CD8-positive, alpha-beta memory T cell (primary cell): ENCODE data around the gene AOAH. TPM values are rescaled to one million over a fixed set of nuclear protein-coding genes. Genes with fewer than 3 reads are reported as not detected.
A peak's percentile ranks its signal among the peaks of the same experiment; 100 is the strongest.
"Not testable (repeated sequence)": the region's sequence is repeated elsewhere in the genome, so short reads cannot be mapped to it uniquely, and the experiment has no call there.

Experiments
- CTCF ChIA-PET: fragments of 350-600 bp; sonication (Branson Sonifier 250); formaldehyde crosslinking; loops from one replicate; lab custom pipeline; 2021; ENCODE audit warnings: antibody characterized with exemption; lab: Charles Lee
- POLR2A ChIA-PET: fragments of 350-600 bp; sonication (Branson Sonifier 250); formaldehyde crosslinking; loops from one replicate; lab custom pipeline; 2021; ENCODE audit warnings: antibody characterized with exemption; lab: Charles Lee
- DNase-seq, 5 donors: peaks; one replicate each; pipeline versions ENCODE4 v3.0.0 to v3.0.0-alpha.2; 2020 to 2022; ENCODE audit warnings: mixed read lengths in 1 of 5
- H3K27ac ChIP-seq: one replicate; pipeline ENCODE4 v1.7.0; 2013; ENCODE audit warnings: low read depth, mild to moderate bottlenecking, low read length, moderate library complexity
- H3K27me3 ChIP-seq: 2 replicates; pipeline ENCODE4 v1.7.0; 2013; ENCODE audit warnings: low read length, mild to moderate bottlenecking; ENCODE audit not compliant: insufficient read depth, poor library complexity, severe bottlenecking
- H3K36me3 ChIP-seq: 2 replicates; pipeline ENCODE4 v1.7.0; 2013; ENCODE audit warnings: mild to moderate bottlenecking, low read length, moderate library complexity; ENCODE audit not compliant: insufficient read depth
- H3K4me1 ChIP-seq: 2 replicates; pipeline ENCODE4 v1.7.0; 2013; ENCODE audit warnings: mild to moderate bottlenecking, low read length, moderate library complexity; ENCODE audit not compliant: insufficient read depth
- H3K4me3 ChIP-seq: 2 replicates; pipeline ENCODE4 v1.7.0; 2013; ENCODE audit warnings: mild to moderate bottlenecking, low read length
- H3K9me3 ChIP-seq: 2 replicates; pipeline ENCODE4 v1.7.0; 2013; ENCODE audit warnings: mild to moderate bottlenecking, low read length
- H3K27ac Mint-ChIP-seq, 8 donors: one replicate each; pipeline ENCODE4 v1.8.0; 2020 to 2021; ENCODE audit warnings: mixed read lengths in 8 of 8, mild to moderate bottlenecking in 6 of 8, inconsistent platforms in 3 of 8, moderate library complexity in 3 of 8
- H3K27me3 Mint-ChIP-seq, 2 donors: one replicate each; pipeline ENCODE4 v1.8.0; 2020 to 2021; ENCODE audit warnings: mixed read lengths in 2 of 2, mild to moderate bottlenecking in 1 of 2, moderate library complexity in 1 of 2
- H3K36me3 Mint-ChIP-seq, 3 donors: one replicate each; pipeline ENCODE4 v1.8.0; 2020 to 2021; ENCODE audit warnings: mixed read lengths in 3 of 3, inconsistent platforms in 1 of 3, mild to moderate bottlenecking in 1 of 3
- H3K4me1 Mint-ChIP-seq, 3 donors: one replicate each; pipeline ENCODE4 v1.8.0; 2020 to 2021; ENCODE audit warnings: mixed read lengths in 3 of 3, inconsistent platforms in 1 of 3, mild to moderate bottlenecking in 1 of 3
- H3K4me3 Mint-ChIP-seq, 7 donors: one replicate each; pipeline ENCODE4 v1.8.0; 2020 to 2021; ENCODE audit warnings: mixed read lengths in 7 of 7, mild to moderate bottlenecking in 6 of 7, moderate library complexity in 4 of 7, inconsistent platforms in 2 of 7
- H3K9me3 Mint-ChIP-seq, 5 donors: one replicate each; pipeline ENCODE4 v1.8.0; 2020 to 2022; ENCODE audit warnings: mixed read lengths in 5 of 5, mild to moderate bottlenecking in 3 of 5, moderate library complexity in 2 of 5, inconsistent platforms in 1 of 5
- polyA plus RNA-seq: library from polyadenylated mRNA; unstranded; fragments of 300-500 nt; fragmentation: Illumina TruSeq; gene quantifications from one replicate; pipeline ENCODE4 v1.2.3, GENCODE V29; 2021
- total RNA-seq, 2 experiments: library from RNA; stranded (reverse); gene quantifications; one replicate each; pipeline ENCODE4 v1.2.3, GENCODE V29; 2021

AOAH gene
- total and polyA plus RNA-seq, 3 experiments from 2014 or later = 25.0 to 59.2 (median 26.4) TPM

GRCh38 chr7:36483853-36484252 lies 240.4 kb downstream of the AOAH start:
- peaks cover 0 to 13% (median 5%) of the 10 kb centered on the region in 3 donors for H3K4me1 Mint-ChIP-seq
- H3K36me3 ChIP-seq, POLR2A ChIA-PET, H3K4me3 Mint-ChIP-seq, H3K9me3 ChIP-seq, H3K27me3 Mint-ChIP-seq, H3K4me3 ChIP-seq, H3K9me3 Mint-ChIP-seq, DNase-seq, H3K27ac ChIP-seq, H3K4me1 ChIP-seq, H3K27ac Mint-ChIP-seq, H3K27me3 ChIP-seq: not testable (repeated sequence)
- CTCF ChIA-PET = interaction anchor here (1.8 kb wide), 1 partner anchor 187 kb away, joined by 8 read pairs; no protein-coding TSS in a partner anchor
- H3K36me3 Mint-ChIP-seq = peaks cover 0 to 13% (median 7%) of the 10 kb centered on the region in 3 donors

- no peaks in the 10 kb centered on the region for H3K36me3 ChIP-seq
- CTCF ChIA-PET = interaction anchor here (2.4 kb wide), 1 partner anchor 9 kb away, joined by 7 read pairs; no protein-coding TSS in a partner anchor
- no peak overlapping the region for H3K4me3 ChIP-seq
- H3K27me3 Mint-ChIP-seq = no peaks in the 10 kb centered on the region
- H3K9me3 Mint-ChIP-seq = peaks cover 0 to 5% (median 2%) of the 10 kb centered on the region in 5 donors
- peaks cover 0 to 14% (median 4%) of the 10 kb centered on the region in 3 donors for H3K36me3 Mint-ChIP-seq
- H3K9me3 ChIP-seq = no peaks in the 10 kb centered on the region
- H3K4me1 Mint-ChIP-seq = peaks cover 9 to 19% (median 10%) of the 10 kb centered on the region in 3 donors
- DNase-seq = no peak
- H3K27ac ChIP-seq = no peak overlapping the region
- H3K27me3 ChIP-seq = no peaks in the 10 kb centered on the region
- POLR2A ChIA-PET = no interaction called here
- H3K4me3 Mint-ChIP-seq = no peak overlapping the region
- no peak overlapping the region for H3K27ac Mint-ChIP-seq
- H3K4me1 ChIP-seq = no peaks in the 10 kb centered on the region
Measured at GRCh38 chr7:36478745-36479144, 245.5 kb downstream of the AOAH start.

GRCh38 chr7:36475381-36475780 lies 248.9 kb downstream of the AOAH start:
- no peak overlapping the region for H3K4me3 Mint-ChIP-seq
- Histone ChIP-seq H3K9me3 (no peaks in the 10 kb centered on the region), H3K36me3 (no peaks in the 10 kb centered on the region), H3K4me1 (no peaks in the 10 kb centered on the region), H3K27ac (no peak overlapping the region), H3K4me3 (no peak overlapping the region), H3K27me3 (no peaks in the 10 kb centered on the region)
- ChIA-PET POLR2A (no interaction called here), CTCF (no interaction called here)
- peaks cover 0 to 5% (median 2%) of the 10 kb centered on the region in 5 donors for H3K9me3 Mint-ChIP-seq
- DNase-seq = no peak
- H3K27ac Mint-ChIP-seq = peak overlapping the region in 1 of 8 donors; percentile 29
- peaks cover 9 to 19% (median 10%) of the 10 kb centered on the region in 3 donors for H3K4me1 Mint-ChIP-seq
- H3K36me3 Mint-ChIP-seq = peaks cover 0 to 4% (median 4%) of the 10 kb centered on the region in 3 donors
- no peaks in the 10 kb centered on the region for H3K27me3 Mint-ChIP-seq

- H3K36me3 ChIP-seq = no peaks in the 10 kb centered on the region
- POLR2A ChIA-PET = no interaction called here
- Mint-ChIP-seq H3K4me1 (peaks cover 7 to 15% (median 9%) of the 10 kb centered on the region in 3 donors), H3K36me3 (peaks cover 0 to 4% (median 4%) of the 10 kb centered on the region in 3 donors), H3K9me3 (peaks cover 0 to 5% (median 1%) of the 10 kb centered on the region in 5 donors), H3K27ac (no peak overlapping the region), H3K27me3 (no peaks in the 10 kb centered on the region), H3K4me3 (no peak overlapping the region)
- H3K4me1 ChIP-seq = no peaks in the 10 kb centered on the region
- DNase-seq = no peak
- CTCF ChIA-PET = no interaction called here
- no peak overlapping the region for H3K4me3 ChIP-seq
- H3K27me3 ChIP-seq = no peaks in the 10 kb centered on the region
- H3K9me3 ChIP-seq = no peaks in the 10 kb centered on the region
- H3K27ac ChIP-seq = no peak overlapping the region
Measured at GRCh38 chr7:36475011-36475342, 249.3 kb downstream of the AOAH start.

- no peaks in the 10 kb centered on the region for H3K4me1 ChIP-seq
- no peaks in the 10 kb centered on the region for H3K9me3 ChIP-seq
- Mint-ChIP-seq H3K4me3 (no peak overlapping the region), H3K27ac (peak overlapping the region in 1 of 8 donors; percentile 18), H3K9me3 (no peaks in the 10 kb centered on the region), H3K4me1 (peaks cover 6 to 10% (median 9%) of the 10 kb centered on the region in 3 donors), H3K36me3 (peaks cover 0 to 4% (median under 1%) of the 10 kb centered on the region in 3 donors), H3K27me3 (no peaks in the 10 kb centered on the region)
- ChIA-PET POLR2A (no interaction called here), CTCF (interaction anchor here (0.9 to 1.1 kb wide), 2 partner anchors 197 to 708 kb away, joined by 3 read pairs; no protein-coding TSS in a partner anchor)
- no peaks in the 10 kb centered on the region for H3K36me3 ChIP-seq
- no peak for DNase-seq
- H3K27me3 ChIP-seq = no peaks in the 10 kb centered on the region
- H3K4me3 ChIP-seq = no peak overlapping the region
- H3K27ac ChIP-seq = no peak overlapping the region
Measured at GRCh38 chr7:36474283-36475010, 249.8 kb downstream of the AOAH start.

- no peaks in the 10 kb centered on the region for H3K9me3 Mint-ChIP-seq
- Histone ChIP-seq H3K36me3 (no peaks in the 10 kb centered on the region), H3K4me3 (no peak overlapping the region), H3K4me1 (no peaks in the 10 kb centered on the region), H3K27me3 (no peaks in the 10 kb centered on the region), H3K9me3 (no peaks in the 10 kb centered on the region), H3K27ac (no peak overlapping the region)
- peaks cover 6 to 10% (median 9%) of the 10 kb centered on the region in 3 donors for H3K4me1 Mint-ChIP-seq
- POLR2A ChIA-PET = no interaction called here
- H3K4me3 Mint-ChIP-seq = no peak overlapping the region
- H3K36me3 Mint-ChIP-seq = no peaks in the 10 kb centered on the region
- CTCF ChIA-PET = interaction anchor here (0.9 to 1.1 kb wide), 4 partner anchors 10 to 725 kb away, joined by 3 read pairs; no protein-coding TSS in a partner anchor
- DNase-seq = no peak
- H3K27ac Mint-ChIP-seq = no peak overlapping the region
- peaks cover 0 to 1% of the 10 kb centered on the region in 2 donors for H3K27me3 Mint-ChIP-seq
Measured at GRCh38 chr7:36473454-36474282, 250.6 kb downstream of the AOAH start.

GRCh38 chr7:36472141-36472729 lies 252.1 kb downstream of the AOAH start:
- POLR2A ChIA-PET = no interaction called here
- peaks cover 6 to 10% (median 9%) of the 10 kb centered on the region in 3 donors for H3K4me1 Mint-ChIP-seq
- peaks cover 0 to 7% of the 10 kb centered on the region in 2 donors for H3K27me3 Mint-ChIP-seq
- no peaks in the 10 kb centered on the region for H3K4me1 ChIP-seq
- H3K36me3 Mint-ChIP-seq = no peaks in the 10 kb centered on the region
- H3K27ac ChIP-seq = no peak overlapping the region
- no peaks in the 10 kb centered on the region for H3K9me3 ChIP-seq
- no peak for DNase-seq
- no peak overlapping the region for H3K27ac Mint-ChIP-seq
- H3K9me3 Mint-ChIP-seq = no peaks in the 10 kb centered on the region
- CTCF ChIA-PET = interaction anchor here (1.1 to 1.5 kb wide), 4 partner anchors 8 to 726 kb away, joined by 3 to 4 read pairs (median 3); no protein-coding TSS in a partner anchor
- H3K4me3 Mint-ChIP-seq = no peak overlapping the region
- no peaks in the 10 kb centered on the region for H3K27me3 ChIP-seq
- H3K36me3 ChIP-seq = no peaks in the 10 kb centered on the region
- H3K4me3 ChIP-seq = no peak overlapping the region
